NCI-H1930 (cell line): ENCODE data around the gene DIRAS3.
"Not testable (repeated sequence)": the region's sequence is repeated elsewhere in the genome, so short reads cannot be mapped to it uniquely, and the experiment has no call there.

Experiments used
- DNase-seq, 2 experiments: peaks; one replicate each; lab custom pipeline; 2025; lab: John Stamatoyannopoulos, UW

Gene DIRAS3

GRCh38 chr1:68049941-68050878 is at the start of gene DIRAS3:
Gene DIRAS3, minus strand, starts transcription at chr1:68050627. Its CDS starts 3,330 bp downstream, at chr1:68047297.
- DNase-seq: no peak

GRCh38 chr1:68093737-68094136 is 43.3 kb upstream of the DIRAS3 start:
- DNase-seq: no peak

DNA sequence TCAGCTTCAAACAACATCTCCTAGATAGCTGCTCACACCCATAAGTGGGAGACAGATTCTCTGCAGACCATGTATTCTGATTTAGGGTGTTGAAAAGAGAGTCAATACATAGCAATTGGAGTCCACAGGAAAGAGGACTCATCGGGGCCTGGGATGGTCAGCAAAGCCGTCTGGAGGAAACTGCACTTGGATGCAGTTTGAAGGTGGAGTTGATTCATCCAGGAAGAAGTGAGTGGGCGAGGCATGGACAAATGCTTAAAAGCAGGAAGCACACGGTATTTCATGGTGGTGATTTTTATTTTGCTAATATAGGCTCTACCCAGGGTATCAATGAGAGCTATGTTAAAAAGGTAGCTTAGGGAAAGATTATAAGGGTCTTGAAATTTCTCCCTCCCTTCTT is 36.8 kb upstream of the DIRAS3 start:
- no peak for DNase-seq

DNA sequence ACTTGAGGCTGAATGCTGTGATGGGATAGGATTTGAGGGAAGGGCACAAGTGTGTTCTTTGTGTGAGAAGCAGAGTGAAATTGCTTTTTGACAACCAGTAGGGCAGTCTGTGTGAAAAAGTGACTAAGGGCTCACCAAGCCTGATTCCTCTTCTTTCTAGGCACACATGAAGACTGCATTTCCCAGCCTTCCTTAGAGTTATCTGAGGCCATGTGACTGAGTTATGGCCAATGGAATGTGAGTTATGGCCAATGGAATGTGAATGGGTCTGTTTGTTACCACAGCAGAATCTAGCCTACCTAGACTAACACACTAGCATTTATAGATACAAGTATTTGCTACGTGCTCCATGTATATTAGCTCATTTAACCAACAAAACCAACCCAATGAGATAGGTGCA is 35.3 kb upstream of the DIRAS3 start:
- no peak for DNase-seq

DNA sequence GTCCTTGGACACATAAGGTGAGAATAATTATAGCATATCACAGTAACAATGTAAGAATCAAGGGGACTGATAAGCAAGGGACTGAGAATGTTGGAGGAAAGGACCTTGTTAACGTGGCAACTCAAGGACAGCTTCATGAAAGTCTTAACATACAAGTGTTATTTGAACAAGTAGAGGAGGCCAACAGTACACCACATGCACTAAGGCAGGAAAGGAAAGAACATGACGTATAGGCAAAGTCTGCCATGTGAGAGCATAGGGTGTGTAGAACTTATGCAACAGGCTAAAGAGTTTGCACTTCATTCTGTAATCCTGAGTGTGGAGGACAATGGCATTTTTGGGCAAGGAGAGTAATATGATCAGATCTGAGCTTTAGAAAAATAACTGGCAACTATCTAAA is 33.3 kb upstream of the DIRAS3 start:
- DNase-seq: no peak

DNA sequence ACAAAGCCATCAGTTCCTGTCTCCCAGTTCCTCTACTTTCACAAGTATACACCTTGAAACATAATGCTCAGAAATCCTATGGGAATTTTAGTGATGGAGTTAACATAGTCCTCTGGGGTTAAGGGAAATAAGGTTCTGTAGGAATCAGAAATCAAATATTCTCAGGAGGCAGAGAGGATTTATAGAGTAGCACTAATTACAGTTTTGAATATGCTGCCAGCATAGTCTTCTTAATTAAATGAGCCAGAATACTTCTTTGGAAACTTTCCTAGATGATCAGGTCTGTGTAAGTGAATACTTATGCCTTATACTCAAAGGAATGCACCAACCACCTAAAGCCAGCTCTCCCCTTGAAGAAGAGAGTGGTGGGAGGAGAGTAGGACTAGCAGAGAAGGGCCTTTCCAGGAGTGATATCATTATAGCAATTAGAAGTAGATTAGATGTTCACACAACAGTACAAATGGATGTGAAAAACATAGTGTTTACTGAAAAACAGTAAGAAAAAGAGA is 31.4 kb upstream of the DIRAS3 start:
- DNase-seq: no peak

DNA sequence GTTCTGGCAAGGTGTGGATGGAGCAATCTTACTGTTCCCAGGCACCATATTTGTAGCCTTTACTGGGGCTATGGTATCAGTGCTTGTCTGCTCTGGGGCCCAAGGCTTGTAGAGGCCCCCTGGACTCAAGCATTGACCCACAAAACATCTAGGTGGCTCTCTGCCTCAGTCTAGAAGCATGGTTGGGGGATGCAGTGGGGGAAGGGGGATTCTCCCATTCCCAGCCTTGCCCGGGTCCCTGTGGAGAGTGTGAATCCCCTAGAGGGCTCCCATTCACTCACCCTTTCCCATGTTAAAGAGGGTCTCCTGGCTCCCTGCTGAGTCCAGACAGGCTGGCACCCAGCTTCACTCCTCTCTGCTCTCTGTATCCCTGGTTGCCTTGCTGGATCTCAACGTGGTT is 28.2 kb upstream of the DIRAS3 start:
- no peak for DNase-seq

DNA sequence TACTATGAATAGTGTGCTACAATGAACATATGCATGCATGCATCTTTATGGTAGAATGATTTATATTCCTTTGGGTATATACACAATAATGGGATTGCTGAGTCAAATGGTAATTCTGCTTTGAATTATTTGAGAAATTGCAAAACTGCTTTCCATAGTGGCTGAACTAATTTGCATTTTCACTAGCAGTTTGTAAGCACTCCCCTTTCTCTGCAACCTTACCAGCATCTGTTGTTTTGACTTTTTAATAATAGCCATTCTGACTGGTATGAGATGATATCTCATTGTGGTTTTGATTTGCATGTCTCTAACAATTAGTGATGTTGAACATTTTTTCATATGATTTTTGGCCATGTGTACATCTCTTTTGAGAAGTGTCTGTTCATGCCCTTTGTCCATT is 24.0 kb upstream of the DIRAS3 start:
- DNase-seq: no peak

DNA sequence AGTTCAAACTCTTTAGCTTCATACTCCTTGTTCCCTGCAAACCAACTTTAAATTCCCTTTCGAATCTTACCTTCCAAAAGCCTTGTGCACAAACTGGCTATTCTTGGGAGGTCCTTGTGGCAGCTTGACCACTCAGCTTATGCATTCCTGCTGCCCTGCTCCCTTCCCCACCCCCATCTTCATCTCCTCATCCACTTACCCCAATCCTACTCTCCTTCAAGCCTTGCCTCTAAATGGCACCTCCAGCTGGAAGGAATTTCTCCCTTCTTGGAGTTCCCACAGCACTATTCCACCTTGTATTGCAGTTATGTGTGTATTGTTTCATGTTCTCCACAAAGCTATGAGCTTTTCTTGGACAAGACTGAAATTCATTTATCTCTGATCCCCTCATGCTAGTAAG is 15.3 kb upstream of the DIRAS3 start:
- no peak for DNase-seq

- DNase-seq: not testable (repeated sequence)
These were observed 7.6 kb upstream of the DIRAS3 start for GRCh38 chr1:68058053-68058452.

- DNase-seq: no peak
These were observed 7.1 kb upstream of the DIRAS3 start for GRCh38 chr1:68057564-68057963.

- DNase-seq: no peak
These were observed 6.6 kb upstream of the DIRAS3 start for GRCh38 chr1:68057050-68057449.

DNA sequence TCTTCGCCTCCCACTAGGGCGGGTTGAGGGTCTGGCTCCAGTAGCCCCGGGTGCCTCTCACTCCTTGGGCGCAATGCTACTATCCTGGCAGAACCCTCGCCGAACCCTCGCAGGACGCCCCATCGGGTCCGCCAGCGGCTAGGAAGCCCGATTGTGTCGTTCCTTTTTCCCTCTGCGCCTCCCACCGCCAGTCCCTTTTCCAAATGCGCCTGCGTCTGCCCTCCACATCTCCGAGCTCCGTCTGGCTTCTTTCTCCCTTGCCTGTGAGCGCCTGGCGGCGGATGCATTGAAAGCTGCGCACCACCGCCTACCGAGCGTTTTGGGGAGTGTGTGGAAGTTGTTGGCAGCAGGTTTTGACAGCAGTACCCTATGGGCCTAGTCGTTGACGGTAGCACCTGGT is 1.0 kb upstream of the DIRAS3 start:
- DNase-seq: no peak

- no peak for DNase-seq
These were observed 2.8 kb downstream of the DIRAS3 start for GRCh38 chr1:68047659-68048026.

DNA sequence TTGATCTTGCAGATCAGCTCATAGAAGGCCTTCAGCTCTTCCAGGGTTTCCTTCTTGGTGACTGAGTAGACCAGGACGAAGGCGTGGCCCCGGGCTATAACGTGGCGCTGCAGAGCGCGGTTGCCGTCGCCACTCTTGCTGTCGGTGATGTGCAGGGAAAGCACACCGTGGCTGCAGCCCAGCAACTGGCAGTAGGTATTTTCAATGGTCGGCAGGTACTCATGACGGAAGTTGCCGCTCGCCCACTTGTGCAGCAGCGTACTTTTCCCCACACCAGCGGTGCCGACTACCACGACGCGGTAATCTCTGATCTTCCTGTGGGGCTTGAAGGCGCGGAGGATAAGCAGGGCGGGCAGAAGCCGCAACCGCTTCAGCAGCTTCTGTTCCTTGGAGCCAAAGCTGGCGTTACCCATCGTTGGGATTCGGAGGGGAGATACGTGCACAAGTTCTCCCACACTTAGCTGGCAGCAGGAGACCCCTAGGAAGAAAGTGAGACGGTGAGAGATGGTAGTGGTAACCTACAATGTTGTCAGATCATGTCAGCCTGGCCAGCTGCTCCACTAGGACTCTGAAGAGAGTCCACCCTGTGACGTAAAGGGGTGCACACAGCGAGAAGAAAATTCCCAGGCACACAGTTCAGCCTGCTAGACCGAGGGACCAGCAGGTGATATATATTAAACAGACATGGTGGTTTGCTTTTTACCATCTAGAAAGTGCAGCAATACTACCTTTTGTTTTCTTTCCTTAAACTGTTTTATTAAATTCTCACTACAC is 3.4 kb downstream of the DIRAS3 start:
- no peak for DNase-seq

DNA sequence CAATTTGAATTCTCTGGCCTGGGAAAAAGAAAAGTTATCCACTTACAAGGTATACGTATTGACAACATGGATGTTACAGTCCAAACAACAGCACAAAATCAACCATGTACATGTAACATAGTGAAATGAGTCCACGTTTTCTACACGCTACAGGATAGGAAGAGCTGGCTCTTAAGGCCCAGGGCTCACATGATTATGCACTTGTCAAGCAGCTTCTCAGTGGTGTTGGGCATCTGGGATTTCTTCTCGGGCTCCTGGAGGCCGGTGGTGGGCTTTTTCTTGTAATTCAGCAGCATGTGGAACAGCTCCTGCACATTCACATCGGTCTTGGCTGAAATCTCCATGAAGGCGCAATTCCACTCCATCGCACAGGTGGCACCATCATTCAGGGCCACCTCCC is 4.0 kb downstream of the DIRAS3 start:
- no peak for DNase-seq

- DNase-seq: no peak
These were observed 4.8 kb downstream of the DIRAS3 start for GRCh38 chr1:68045511-68046180.

DNA sequence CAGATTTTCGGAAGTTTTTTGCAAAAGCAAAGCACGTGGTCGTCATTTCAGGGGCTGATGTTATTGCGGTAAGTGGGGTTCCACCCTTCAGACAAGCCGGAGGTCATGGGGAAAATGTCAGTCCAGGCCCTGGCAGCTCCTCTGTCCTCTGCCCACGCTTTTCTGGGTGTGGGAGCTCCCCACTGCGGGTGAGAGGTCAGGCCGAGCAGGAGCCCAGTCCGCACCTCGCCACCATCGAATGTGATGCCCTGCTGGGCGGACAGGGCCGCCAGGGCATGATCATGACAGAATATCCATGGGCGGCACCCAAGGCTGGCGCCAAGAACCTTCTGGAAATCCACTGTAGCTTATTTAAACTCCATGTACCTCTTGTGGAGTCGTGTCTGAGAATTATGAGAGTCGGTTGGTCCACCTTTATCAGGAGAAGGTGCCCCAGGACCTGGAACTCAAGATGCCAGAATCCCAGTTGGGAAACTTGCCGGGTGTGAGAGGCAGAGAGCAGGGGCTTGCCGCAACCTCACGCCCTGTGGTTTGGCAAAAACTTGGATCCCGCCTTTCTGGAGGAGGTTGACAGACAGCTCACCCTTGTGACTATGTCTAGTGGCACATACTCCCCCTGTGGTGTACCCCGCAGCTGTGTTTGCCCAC is 6.9 kb downstream of the DIRAS3 start:
- DNase-seq: no peak

DNA sequence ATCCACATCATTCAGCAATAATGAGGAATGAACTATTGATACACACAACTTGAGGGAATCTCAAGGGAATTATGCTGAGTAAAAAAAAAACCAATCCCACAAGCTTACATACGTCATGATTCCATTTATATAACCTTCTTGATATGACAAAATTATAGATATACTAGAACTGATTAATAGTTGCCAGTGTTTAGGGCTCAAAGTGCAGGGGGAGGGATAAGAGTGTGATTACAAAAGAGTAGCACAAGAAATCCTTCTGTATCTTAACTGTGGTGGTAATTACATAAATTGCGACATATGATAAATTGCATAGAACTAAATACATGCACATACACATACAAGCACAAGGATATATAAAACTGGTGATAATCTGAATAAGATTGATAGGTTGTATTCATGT is 13.5 kb downstream of the DIRAS3 start:
- no peak for DNase-seq

DNA sequence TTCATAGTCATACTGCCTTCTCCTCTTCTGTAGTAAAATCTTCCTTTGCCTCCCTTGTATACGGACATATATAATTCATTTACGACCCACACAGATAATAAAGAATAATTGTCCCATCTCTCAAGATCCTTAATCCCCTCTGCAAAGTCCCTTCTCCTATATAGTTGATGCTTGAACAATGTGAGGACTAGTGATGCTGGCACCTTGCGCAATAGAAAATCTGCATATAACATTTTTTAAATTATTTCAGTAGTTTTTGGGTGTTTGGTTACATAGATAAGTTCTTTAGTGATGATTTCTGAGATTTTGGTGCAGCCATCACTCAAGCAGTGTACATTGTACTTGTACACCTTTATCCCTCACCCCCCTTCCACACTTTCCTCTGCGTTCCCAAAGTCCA is 21.0 kb downstream of the DIRAS3 start:
- DNase-seq: no peak

GRCh38 chr1:68028566-68028965 is 21.9 kb downstream of the DIRAS3 start:
- DNase-seq: no peak
